GM12878 (cell line): ENCODE measurements around the gene ADCYAP1R1. TPM values are rescaled to one million over a fixed set of nuclear protein-coding genes. Genes with fewer than 3 reads are reported as not detected.

Experiments
- ATAC-seq: fragments of 200-7000 bp; cut with Tn5 transposase; 3 replicates; pipeline ENCODE4 v1.9.1; 2020; ENCODE audit warnings: mild to moderate bottlenecking, moderate library complexity
- BruUV-seq: library from RNA; stranded (reverse); fragments of 400-500 nt; replicated peaks from 2 replicates; lab custom pipeline; 2021; lab: Mats Ljungman, UMichigan
- CTCF ChIA-PET: fragments of 300-600 bp; sonication (Branson Sonifier 250); formaldehyde crosslinking; extraction: SDS; loops from one replicate; lab custom pipeline; 2021; ENCODE audit warnings: inconsistent platforms; lab: Yijun Ruan, JAX
- POLR2A ChIA-PET: fragments of 350-600 bp; formaldehyde crosslinking; extraction: SDS; loops from one replicate; lab custom pipeline; 2021; ENCODE audit warnings: inconsistent platforms; lab: Charles Lee
- RAD21 ChIA-PET: fragments of 300-600 bp; sonication (Branson Sonifier 250); formaldehyde crosslinking; loops from one replicate; lab custom pipeline; 2023; ENCODE audit warnings: antibody characterized with exemption; ENCODE audit not compliant: unreplicated experiment; lab: Charles Lee
- SMC1A ChIA-PET: fragments of 300-600 bp; sonication (Branson Sonifier 250); formaldehyde crosslinking; loops from one replicate; lab custom pipeline; 2023; ENCODE audit not compliant: unreplicated experiment, uncharacterized antibody; lab: Charles Lee
- DNase-seq: peaks from one replicate; pipeline ENCODE4 v3.0.0-alpha.2; 2011; ENCODE audit warnings: low read depth, low spot score
- FAIRE-seq: peaks from 3 replicates; lab custom pipeline; 2011; peaks lifted over from hg19 to GRCh38; lab: Jason Lieb, UNC
- H2AFZ ChIP-seq: 2 replicates; pipeline ENCODE4 v1.6.0; 2011; ENCODE audit warnings: low read depth, low read length, control low read depth; ENCODE audit not compliant: control insufficient read depth
- H3K27ac ChIP-seq: 2 replicates; pipeline ENCODE4 v1.5.1; 2011; ENCODE audit warnings: control low read depth; ENCODE audit not compliant: control insufficient read depth, insufficient read depth
- H3K27me3 ChIP-seq, 2 experiments: replicated peaks in 1 of 2; 2 replicates each; pipeline versions ENCODE4 v1.6.0 to v1.6.1; 2011; ENCODE audit warnings: low read length in 1 of 2; ENCODE audit not compliant: control insufficient read depth in 2 of 2, insufficient read depth in 2 of 2
- H3K36me3 ChIP-seq, 2 experiments: 2 replicates each; pipeline ENCODE4 v1.5.1; 2011; ENCODE audit warnings: low read length in 1 of 2; ENCODE audit not compliant: control insufficient read depth in 2 of 2, insufficient read depth in 2 of 2
- H3K4me1 ChIP-seq: 2 replicates; pipeline ENCODE4 v1.6.1; 2011; ENCODE audit warnings: mild to moderate bottlenecking, low read length, moderate library complexity, mixed read lengths; ENCODE audit not compliant: control insufficient read depth, insufficient read depth
- H3K4me2 ChIP-seq: 2 replicates; pipeline ENCODE4 v1.6.0; 2011; ENCODE audit warnings: control low read depth; ENCODE audit not compliant: control insufficient read depth, insufficient read depth
- H3K4me3 ChIP-seq: fragments of 200-600 bp; sonication (generic); 2 replicates; pipeline ENCODE4 v1.5.1; 2016
- H3K79me2 ChIP-seq: 2 replicates; pipeline ENCODE4 v1.6.0; 2011; ENCODE audit warnings: low read length; ENCODE audit not compliant: control insufficient read depth, insufficient read depth
- H3K9ac ChIP-seq: 2 replicates; pipeline ENCODE4 v1.8.0; 2011; ENCODE audit warnings: low read length, control low read depth, mixed read lengths; ENCODE audit not compliant: control insufficient read depth, insufficient read depth
- H3K9me3 ChIP-seq: replicated peaks from 3 replicates; pipeline ENCODE4 v1.5.1; 2011; ENCODE audit warnings: mild to moderate bottlenecking, low read length; ENCODE audit not compliant: control insufficient read depth, insufficient read depth
- H4K20me1 ChIP-seq: 2 replicates; pipeline ENCODE4 v1.6.0; 2011; ENCODE audit not compliant: control insufficient read depth, insufficient read depth
- BACH1 ChIP-seq: fragments of 450-650 bp; IDR thresholded peaks from 2 replicates; pipeline ENCODE4 v1.6.1; 2017; ENCODE audit warnings: mild to moderate bottlenecking, borderline replicate concordance
- BMI1 ChIP-seq: fragments of 450-650 bp; IDR thresholded peaks from 2 replicates; pipeline ENCODE4 v1.6.1; 2016; ENCODE audit warnings: mild to moderate bottlenecking, moderate library complexity, borderline replicate concordance
- CHD1 ChIP-seq: IDR thresholded peaks from 2 replicates; pipeline ENCODE4 v1.6.1; 2012; ENCODE audit warnings: low read depth, low read length, improper control_type of control experiment
- EP300 ChIP-seq, 2 experiments: fragments of 150-350 bp in 1 of 2; IDR thresholded peaks; 2 replicates each; pipeline ENCODE4 v1.6.1; 2011 to 2012; ENCODE audit warnings: low read depth in 2 of 2, low read length in 2 of 2, borderline replicate concordance in 1 of 2, improper control_type of control experiment in 1 of 2, inconsistent platforms in 1 of 2; ENCODE audit not compliant: control insufficient read depth in 1 of 2
- EZH2 ChIP-seq: IDR thresholded peaks from 2 replicates; pipeline ENCODE4 v1.6.1; 2012; ENCODE audit warnings: low read depth, mild to moderate bottlenecking, control low read depth, inconsistent platforms, low read length, borderline replicate concordance; ENCODE audit not compliant: control insufficient read depth
- HDAC6 ChIP-seq: fragments of 200-600 bp; sonication (generic); IDR thresholded peaks from one replicate; pipeline ENCODE4 v1.8.0; 2017; ENCODE audit warnings: antibody characterized with exemption; ENCODE audit not compliant: unreplicated experiment
- IRF4 ChIP-seq: IDR thresholded peaks from 2 replicates; pipeline ENCODE4 v1.6.1; 2011; ENCODE audit warnings: low read depth, low read length
- MYC ChIP-seq: IDR thresholded peaks from 2 replicates; pipeline ENCODE4 v1.6.1; 2011; ENCODE audit warnings: mild to moderate bottlenecking, low read length, moderate library complexity, inconsistent platforms; ENCODE audit not compliant: insufficient read depth, insufficient replicate concordance, insufficient read length, severe bottlenecking
- NFIC ChIP-seq: IDR thresholded peaks from 2 replicates; pipeline ENCODE4 v1.6.1; 2012; ENCODE audit warnings: low read depth, mild to moderate bottlenecking, inconsistent platforms, low read length, moderate library complexity
- NFYA ChIP-seq: IDR thresholded peaks from 2 replicates; pipeline ENCODE4 v1.6.1; 2011; ENCODE audit warnings: low read depth, mild to moderate bottlenecking, low read length, improper control_type of control experiment, borderline replicate concordance
- NRF1 ChIP-seq: conservative IDR thresholded peaks from 2 replicates; pipeline ENCODE4 v1.6.1; 2011; ENCODE audit warnings: mild to moderate bottlenecking, low read depth, low read length, improper control_type of control experiment
- SIX5 ChIP-seq: IDR thresholded peaks from 2 replicates; pipeline ENCODE4 v1.6.1; 2011; ENCODE audit warnings: mild to moderate bottlenecking, low read depth, low read length, moderate library complexity; ENCODE audit not compliant: severe bottlenecking
- SREBF2 ChIP-seq: IDR thresholded peaks from 2 replicates; pipeline ENCODE4 v1.6.1; 2012; ENCODE audit warnings: mild to moderate bottlenecking, low read length
- ZBED1 ChIP-seq: IDR thresholded peaks from 2 replicates; pipeline ENCODE4 v1.6.1; 2016; ENCODE audit warnings: borderline replicate concordance
- ZNF207 ChIP-seq: fragments of 450-650 bp; IDR thresholded peaks from 2 replicates; pipeline ENCODE4 v1.6.1; 2014; ENCODE audit warnings: antibody characterized with exemption, mild to moderate bottlenecking, borderline replicate concordance
- ZNF622 ChIP-seq: fragments of 450-650 bp; IDR thresholded peaks from 2 replicates; pipeline ENCODE4 v1.6.1; 2017; ENCODE audit warnings: mild to moderate bottlenecking, inconsistent platforms
- WGBS: methylation state at CpG from one replicate; pipeline ENCODE4 v1.1.6; 2016; ENCODE audit warnings: low lambda C conversion rate; ENCODE audit not compliant: insufficient replicate concordance, insufficient coverage; ENCODE audit errors: missing lambda C conversion rate; 5-methylcytosine and 5-hydroxymethylcytosine counted together
- in situ Hi-C: fragments of 300-500 bp; cut with MboI; formaldehyde crosslinking; loops from 9 replicates; pipeline ENCODE4 v1.14.3; 2018; ENCODE audit warnings: mixed read lengths
- intact Hi-C: fragments of 100-400 bp; cut with micrococcal nuclease; formaldehyde crosslinking; loops from one replicate; pipeline ENCODE4 v1.14.2; 2022; ENCODE audit not compliant: unreplicated experiment
- polyA plus RNA-seq, 11 experiments: library from polyadenylated mRNA; depleted of rRNA in 4 of 11; unstranded in 6 of 11; stranded (reverse) in 5 of 11; fragments of >200 nt; fragmentation: Nextera tagmentation in 4 of 11; fragmentation: Illumina TruSeq in 1 of 11; extraction: Ambion mirVana in 4 of 11; extraction: Trizol in 1 of 11; gene quantifications; 1 replicate in 1 of 11; 2 replicates in 10 of 11; pipeline versions ENCODE4 v1.2.1 to v1.2.3, GENCODE V29; 2011 to 2016; ENCODE audit warnings: inconsistent platforms in 2 of 11, missing spikeins in 2 of 11, low read depth in 1 of 11
- total RNA-seq, 4 experiments: library from RNA; depleted of rRNA in 3 of 4; stranded (reverse); fragments of >200 nt in 3 of 4; fragmentation: Illumina TruSeq in 1 of 4; extraction: Trizol in 1 of 4; gene quantifications; 2 replicates each; pipeline versions ENCODE4 v1.2.1 to v1.2.3, GENCODE V29; 2013 to 2021
- TF ChIP-seq, protein P1 (sequence below): IDR thresholded peaks from 2 replicates; pipeline ENCODE4 v1.6.1; 2011; ENCODE audit warnings: low read depth, mild to moderate bottlenecking, low read length, moderate library complexity, borderline replicate concordance; ENCODE audit errors: extremely low read depth
- TF ChIP-seq, protein P2 (sequence below): IDR thresholded peaks from 2 replicates; pipeline ENCODE4 v1.6.1; 2011; ENCODE audit warnings: low read depth, low read length, improper control_type of control experiment, borderline replicate concordance

ADCYAP1R1 gene
- total and polyA plus RNA-seq, 10 of the 15 experiments (the other 5 are each of a cell fraction or from before 2014, with no cell fraction given) = not detected

DNA sequence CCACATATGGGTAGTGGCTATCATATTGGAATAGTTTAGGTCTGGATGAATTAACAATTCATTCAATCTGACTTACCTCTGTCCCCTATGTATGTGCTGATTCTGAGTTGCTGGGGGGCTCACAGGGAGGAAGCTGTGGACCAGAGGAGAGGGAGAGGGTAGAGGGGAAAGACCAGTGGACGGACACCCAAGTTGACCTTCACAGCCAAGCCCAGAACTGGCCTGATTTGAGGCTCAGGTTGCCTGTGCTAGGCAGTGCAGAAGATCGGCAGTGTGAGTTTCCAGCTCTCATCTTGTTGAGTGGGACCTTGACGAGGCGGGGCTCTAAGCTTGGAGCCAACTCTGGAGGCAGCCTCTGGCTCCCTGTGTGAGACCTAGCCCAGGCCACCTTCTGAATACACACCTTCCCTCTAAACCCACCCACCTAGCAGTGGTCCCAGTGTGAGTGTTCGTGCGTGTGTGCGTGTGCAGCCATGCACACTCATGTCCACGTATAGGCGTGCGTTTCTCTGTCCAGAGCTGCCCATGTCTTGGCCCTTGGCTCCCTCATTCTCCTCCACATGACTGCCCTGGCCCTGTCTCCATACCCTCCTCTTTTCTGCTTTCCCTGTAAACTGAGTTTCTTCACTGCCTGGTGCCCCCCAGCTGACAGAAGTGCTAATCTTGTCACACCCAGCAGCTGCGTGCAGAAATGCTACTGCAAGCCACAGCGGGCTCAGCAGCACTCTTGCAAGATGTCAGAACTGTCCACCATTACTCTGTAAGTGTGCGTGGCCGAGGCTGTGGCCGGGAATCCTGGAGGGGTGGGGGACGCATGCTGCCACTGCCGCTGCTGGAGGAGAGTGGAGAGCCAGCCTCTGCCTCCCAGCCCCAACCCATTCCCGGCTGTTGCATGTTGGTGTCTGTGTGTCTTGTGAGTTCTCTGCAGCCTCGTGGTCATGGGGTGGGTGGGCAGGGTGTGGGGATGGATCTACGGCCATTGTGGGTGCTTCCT, 47.6 kb downstream of the ADCYAP1R1 start (continued):
- TF ChIP-seq EP300 (IDR thresholded peaks at IDR 0.05; ENCODE audit: borderline replicate concordance in 1 of 2, control insufficient read depth in 1 of 2, low read depth in 2 of 2, low read length in 2 of 2) (no peak), CHD1 (no peak), NRF1 (no peak), ZNF622 (no peak), SREBF2 (no peak), NFIC (no peak)
- TF ChIP-seq, protein P1, sequence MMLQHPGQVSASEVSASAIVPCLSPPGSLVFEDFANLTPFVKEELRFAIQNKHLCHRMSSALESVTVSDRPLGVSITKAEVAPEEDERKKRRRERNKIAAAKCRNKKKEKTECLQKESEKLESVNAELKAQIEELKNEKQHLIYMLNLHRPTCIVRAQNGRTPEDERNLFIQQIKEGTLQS = no peak
- TF ChIP-seq, protein P2, sequence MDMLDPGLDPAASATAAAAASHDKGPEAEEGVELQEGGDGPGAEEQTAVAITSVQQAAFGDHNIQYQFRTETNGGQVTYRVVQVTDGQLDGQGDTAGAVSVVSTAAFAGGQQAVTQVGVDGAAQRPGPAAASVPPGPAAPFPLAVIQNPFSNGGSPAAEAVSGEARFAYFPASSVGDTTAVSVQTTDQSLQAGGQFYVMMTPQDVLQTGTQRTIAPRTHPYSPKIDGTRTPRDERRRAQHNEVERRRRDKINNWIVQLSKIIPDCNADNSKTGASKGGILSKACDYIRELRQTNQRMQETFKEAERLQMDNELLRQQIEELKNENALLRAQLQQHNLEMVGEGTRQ = no peak

DNA sequence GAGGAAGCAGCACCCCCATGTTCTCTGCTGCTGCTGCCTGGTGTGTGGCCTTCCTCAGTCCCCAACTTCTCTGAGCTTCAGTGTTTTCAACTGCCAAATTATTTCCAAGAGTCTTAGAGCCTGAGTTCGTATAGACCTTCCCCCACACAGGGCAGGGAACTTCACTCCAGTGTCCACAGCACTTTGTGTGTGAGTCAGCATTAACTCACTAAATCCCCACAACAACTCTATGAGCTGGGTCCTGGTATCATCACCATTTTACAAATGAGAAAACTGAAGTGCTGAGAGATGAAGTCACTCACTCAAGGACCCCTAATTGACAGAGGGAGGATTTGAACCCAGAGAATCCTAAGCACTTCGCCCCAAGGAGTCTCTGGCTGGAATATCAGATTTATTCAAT, 48.3 kb downstream of the ADCYAP1R1 start:
- POLR2A ChIA-PET = interaction anchor here (0.5 kb wide), 1 partner anchor 1726 kb away, joined by 4 read pairs; no protein-coding TSS in a partner anchor
- TF ChIP-seq HDAC6 (no peak), IRF4 (no peak), BACH1 (no peak), BMI1 (no peak), NFYA (no peak), ZBED1 (no peak), SREBF2 (no peak), MYC (no peak), EZH2 (no peak), SIX5 (no peak), ZNF207 (no peak)
- no peak overlapping the region for H3K9ac ChIP-seq
- H2AFZ ChIP-seq = no peak overlapping the region
- WGBS = 0% methylated on average over 2 of the region's 2 CpGs
- no peak overlapping the region for H3K4me2 ChIP-seq
- H3K27me3 ChIP-seq = no peaks in the 10 kb centered on the region; a peak in 1 of 4 replicates
- in situ Hi-C loops (no loop called here), intact Hi-C loops (no loop called here)
- RAD21 ChIA-PET = no interaction called here
- DNase-seq (no peak), FAIRE-seq (no peak), ATAC-seq (no peak)
- no peak overlapping the region for H3K27ac ChIP-seq
- H4K20me1 ChIP-seq = no peaks in the 10 kb centered on the region
- H3K4me1 ChIP-seq = no peaks in the 10 kb centered on the region
- no peaks in the 10 kb centered on the region for H3K36me3 ChIP-seq
- SMC1A ChIA-PET = no interaction called here
- H3K4me3 ChIP-seq = no peak overlapping the region
- BruUV-seq = no TSS peak
- CTCF ChIA-PET = no interaction called here
- H3K79me2 ChIP-seq = no peaks in the 10 kb centered on the region
- H3K9me3 ChIP-seq = no peaks in the 10 kb centered on the region
